A673 (cell line): Measurements from ENCODE around the gene TNFSF12. TPM values are rescaled to one million over a fixed set of nuclear protein-coding genes. Genes with fewer than 3 reads are reported as not detected.
A peak's percentile ranks its signal among the peaks of the same experiment; 100 is the strongest.
"Not testable (repeated sequence)": the region's sequence is repeated elsewhere in the genome, so short reads cannot be mapped to it uniquely, and the experiment has no call there.

Source experiments
- BruUV-seq: library from RNA; stranded (reverse); fragments of 400-500 nt; replicated peaks from 2 replicates; lab custom pipeline; 2021; lab: Mats Ljungman, UMichigan
- CTCF ChIA-PET: fragments of 300-600 bp; sonication (Branson Sonifier 250); formaldehyde crosslinking; loops from one replicate; lab custom pipeline; 2022; ENCODE audit warnings: antibody characterized with exemption; lab: Charles Lee
- POLR2A ChIA-PET: fragments of 300-600 bp; sonication (Branson Sonifier 250); formaldehyde crosslinking; loops from one replicate; lab custom pipeline; 2022; ENCODE audit warnings: antibody characterized with exemption; ENCODE audit not compliant: low non-redundant PET; lab: Charles Lee
- DNase-seq: peaks from one replicate; pipeline ENCODE4 v3.0.0-alpha.2; 2015; ENCODE audit warnings: low spot score
- H3K27ac ChIP-seq: fragments of 200-600 bp; sonication (generic); 2 replicates; pipeline ENCODE4 v1.5.1; 2016; ENCODE audit warnings: mixed run types, low read depth, mild to moderate bottlenecking, mixed read lengths, antibody characterized with exemption, low read length; ENCODE audit not compliant: poor library complexity, severe bottlenecking
- H3K27me3 ChIP-seq: fragments of 200-600 bp; sonication (generic); replicated peaks from 2 replicates; pipeline ENCODE4 v1.6.1; 2017; ENCODE audit warnings: mixed run types, low read depth, mild to moderate bottlenecking, mixed read lengths, antibody characterized with exemption, low read length; ENCODE audit not compliant: insufficient read depth, poor library complexity
- H3K36me3 ChIP-seq: fragments of 200-600 bp; sonication (generic); 2 replicates; pipeline ENCODE4 v1.6.1; 2016; ENCODE audit warnings: mixed run types, mild to moderate bottlenecking, mixed read lengths, antibody characterized with exemption, low read length; ENCODE audit not compliant: insufficient read depth, poor library complexity, severe bottlenecking
- H3K4me1 ChIP-seq: fragments of 200-600 bp; sonication (generic); 2 replicates; pipeline ENCODE4 v1.6.1; 2017; ENCODE audit warnings: mixed run types, mild to moderate bottlenecking, mixed read lengths, antibody characterized with exemption, low read length; ENCODE audit not compliant: insufficient read depth, poor library complexity, severe bottlenecking
- H3K4me3 ChIP-seq: fragments of 200-600 bp; sonication (generic); 2 replicates; pipeline ENCODE4 v1.5.1; 2016; ENCODE audit warnings: low read depth, mixed run types, mild to moderate bottlenecking, mixed read lengths, low read length; ENCODE audit not compliant: poor library complexity, severe bottlenecking
- H3K9me3 ChIP-seq: fragments of 200-600 bp; sonication (generic); 2 replicates; pipeline ENCODE4 v1.6.1; 2016; ENCODE audit warnings: mixed run types, low read depth, mild to moderate bottlenecking, mixed read lengths, antibody characterized with exemption, low read length; ENCODE audit not compliant: poor library complexity, severe bottlenecking
- EZH2 ChIP-seq: fragments of 200-600 bp; sonication (generic); IDR thresholded peaks from 2 replicates; pipeline ENCODE4 v1.6.1; 2017; ENCODE audit warnings: borderline replicate concordance, low read depth, mild to moderate bottlenecking, mixed read lengths, antibody characterized with exemption, low read length; ENCODE audit not compliant: poor library complexity, severe bottlenecking
- intact Hi-C: fragments of 100-400 bp; cut with micrococcal nuclease; formaldehyde crosslinking; loops from one replicate; pipeline ENCODE4 v1.10.0; 2022; ENCODE audit not compliant: unreplicated experiment
- total RNA-seq: library from RNA; stranded (reverse); gene quantifications from 2 replicates; pipeline ENCODE4 v1.2.3, GENCODE V29; 2021
- TF ChIP-seq, protein P1 (sequence below): fragments of 300-800, 200-600 bp; sonication (generic); conservative IDR thresholded peaks from 2 replicates; pipeline ENCODE4 v1.5.1; 2017; ENCODE audit warnings: low read depth, mild to moderate bottlenecking, antibody characterized with exemption, low read length, moderate library complexity, mixed read lengths

TNFSF12 gene
- total RNA-seq, 1 experiment from 2014 or later = 0.75 TPM

DNA sequence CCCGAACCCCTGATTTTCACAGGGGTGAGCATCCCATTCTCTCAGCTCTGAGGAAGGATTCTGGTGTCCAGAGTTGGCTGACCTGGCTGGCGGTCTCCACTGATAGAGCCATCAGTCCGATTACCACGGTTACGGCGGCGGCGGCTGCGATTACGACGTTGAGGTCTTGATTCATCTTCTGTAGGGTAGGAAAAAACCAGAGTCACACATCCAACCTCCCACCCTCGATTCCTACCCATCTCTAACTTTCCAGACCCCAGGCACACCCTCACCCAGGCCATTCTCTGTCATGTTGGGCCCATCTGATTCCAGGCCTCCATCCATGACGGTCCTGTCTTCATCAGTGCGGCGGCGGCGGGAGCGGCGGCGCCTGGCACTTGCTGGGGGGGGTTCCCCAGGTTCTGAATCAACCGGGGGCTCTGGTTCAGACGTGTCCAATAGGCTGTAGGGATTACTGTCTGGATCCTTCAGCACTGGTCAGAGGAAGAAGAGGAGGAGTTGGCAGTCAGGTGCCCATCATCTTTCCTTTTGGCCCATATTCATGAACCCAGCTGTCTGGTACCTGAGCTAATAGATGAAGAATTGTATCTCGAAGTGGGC lies 43.7 kb downstream of the TNFSF12 start:
- POLR2A ChIA-PET = no interaction called here
- no peak for TF ChIP-seq EZH2
- TF ChIP-seq, protein P1, sequence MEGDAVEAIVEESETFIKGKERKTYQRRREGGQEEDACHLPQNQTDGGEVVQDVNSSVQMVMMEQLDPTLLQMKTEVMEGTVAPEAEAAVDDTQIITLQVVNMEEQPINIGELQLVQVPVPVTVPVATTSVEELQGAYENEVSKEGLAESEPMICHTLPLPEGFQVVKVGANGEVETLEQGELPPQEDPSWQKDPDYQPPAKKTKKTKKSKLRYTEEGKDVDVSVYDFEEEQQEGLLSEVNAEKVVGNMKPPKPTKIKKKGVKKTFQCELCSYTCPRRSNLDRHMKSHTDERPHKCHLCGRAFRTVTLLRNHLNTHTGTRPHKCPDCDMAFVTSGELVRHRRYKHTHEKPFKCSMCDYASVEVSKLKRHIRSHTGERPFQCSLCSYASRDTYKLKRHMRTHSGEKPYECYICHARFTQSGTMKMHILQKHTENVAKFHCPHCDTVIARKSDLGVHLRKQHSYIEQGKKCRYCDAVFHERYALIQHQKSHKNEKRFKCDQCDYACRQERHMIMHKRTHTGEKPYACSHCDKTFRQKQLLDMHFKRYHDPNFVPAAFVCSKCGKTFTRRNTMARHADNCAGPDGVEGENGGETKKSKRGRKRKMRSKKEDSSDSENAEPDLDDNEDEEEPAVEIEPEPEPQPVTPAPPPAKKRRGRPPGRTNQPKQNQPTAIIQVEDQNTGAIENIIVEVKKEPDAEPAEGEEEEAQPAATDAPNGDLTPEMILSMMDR = no peak
- Histone ChIP-seq H3K9me3 (no peaks in the 10 kb centered on the region), H3K27me3 (no peaks in the 10 kb centered on the region), H3K4me3 (no peak overlapping the region), H3K27ac (no peak overlapping the region), H3K36me3 (peaks cover 87% of the 10 kb centered on the region), H3K4me1 (no peaks in the 10 kb centered on the region)
- intact Hi-C loops = no loop called here
- BruUV-seq = TSS peak; percentile 55
- DNase-seq = no peak
- CTCF ChIA-PET = no interaction called here

DNA sequence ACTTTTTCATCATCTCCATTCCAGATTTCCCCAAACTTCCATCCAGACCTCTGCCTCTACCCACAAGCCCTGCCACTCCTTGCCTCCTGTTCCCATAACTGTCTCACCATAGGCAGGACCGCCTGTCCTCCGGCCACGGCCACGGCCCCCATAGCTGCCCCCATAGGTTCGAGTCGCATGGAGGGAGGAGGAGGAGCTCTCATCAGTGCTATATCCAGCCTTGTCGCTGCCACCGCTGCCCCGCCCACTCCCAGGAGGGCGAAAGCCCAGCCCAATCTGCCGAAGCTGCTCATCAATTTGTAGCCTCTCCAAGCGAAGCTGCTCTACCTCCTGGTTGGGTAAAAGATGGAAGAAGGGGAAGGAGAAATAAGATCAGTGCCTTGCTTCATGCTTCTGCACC lies 44.4 kb downstream of the TNFSF12 start:
- peaks cover 80% of the 10 kb centered on the region for H3K36me3 ChIP-seq
- H3K4me3 ChIP-seq = no peak overlapping the region
- ChIA-PET CTCF (no interaction called here), POLR2A (no interaction called here)
- H3K4me1 ChIP-seq = no peaks in the 10 kb centered on the region
- no peak for TF ChIP-seq EZH2
- TF ChIP-seq, protein P1 = no peak
- H3K27ac ChIP-seq = no peak overlapping the region
- intact Hi-C loops = no loop called here
- no peaks in the 10 kb centered on the region for H3K9me3 ChIP-seq
- no peak for DNase-seq
- H3K27me3 ChIP-seq = no peaks in the 10 kb centered on the region
- no TSS peak for BruUV-seq

DNA sequence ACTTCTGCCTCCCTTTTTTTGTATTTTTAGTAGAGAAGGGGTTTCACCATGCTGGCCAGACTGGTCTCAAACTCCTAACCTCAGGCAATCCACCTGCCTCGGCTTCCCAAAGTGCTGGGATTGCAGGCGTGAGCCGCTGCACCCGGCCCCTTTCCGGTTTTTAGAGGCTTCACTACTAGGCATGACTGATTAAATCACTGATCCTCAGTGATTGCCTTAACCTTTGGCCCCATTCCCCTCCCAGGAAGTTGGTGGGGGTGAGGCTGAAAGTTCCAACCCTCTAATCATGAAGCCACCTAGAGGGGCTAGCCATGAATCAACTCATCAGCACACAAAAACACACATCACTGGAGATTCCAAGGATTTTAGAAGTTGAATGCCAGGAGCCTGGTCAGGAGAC lies 48.7 kb downstream of the TNFSF12 start:
- H3K4me1 ChIP-seq, BruUV-seq, DNase-seq, CTCF ChIA-PET, H3K27me3 ChIP-seq, POLR2A ChIA-PET, H3K9me3 ChIP-seq, H3K27ac ChIP-seq, H3K4me3 ChIP-seq, intact Hi-C loops: not testable (repeated sequence)
- peaks cover 86% of the 10 kb centered on the region for H3K36me3 ChIP-seq

DNA sequence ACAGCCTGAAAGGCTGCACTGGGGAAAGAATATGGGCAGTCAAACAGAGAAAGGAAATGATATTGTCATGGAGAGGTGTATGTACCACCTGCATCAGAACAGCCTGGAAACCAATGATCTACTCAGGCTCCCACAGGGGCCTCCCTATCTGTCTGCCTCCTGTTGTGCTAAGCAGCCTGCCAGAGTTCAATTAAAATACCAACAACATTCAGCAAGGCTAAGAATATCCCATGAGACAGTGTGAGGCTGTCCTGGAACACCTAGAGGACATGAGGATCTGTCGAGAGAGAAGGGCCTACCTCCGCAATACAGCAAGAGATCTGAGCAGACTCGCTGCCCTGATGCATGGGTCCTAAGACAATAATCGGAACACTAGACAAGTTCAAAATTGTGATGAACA lies 57.4 kb downstream of the TNFSF12 start:
- no peak overlapping the region for H3K27ac ChIP-seq
- ChIA-PET POLR2A (no interaction called here), CTCF (no interaction called here)
- BruUV-seq = no TSS peak
- intact Hi-C loops = no loop called here
- no peaks in the 10 kb centered on the region for H3K9me3 ChIP-seq
- H3K27me3 ChIP-seq = no peaks in the 10 kb centered on the region
- no peak for TF ChIP-seq EZH2
- TF ChIP-seq, protein P1 = no peak
- no peaks in the 10 kb centered on the region for H3K4me1 ChIP-seq
- H3K4me3 ChIP-seq = no peak overlapping the region
- peaks cover 59% of the 10 kb centered on the region for H3K36me3 ChIP-seq
- no peak for DNase-seq
